Activated T-helper 1 cell treated with Interleukin-2 at 50 U/mL for 16 hours (primary cell): ENCODE measurements around the gene UPK3BL1.
"Not testable (repeated sequence)": the region's sequence is repeated elsewhere in the genome, so short reads cannot be mapped to it uniquely, and the experiment has no call there.

Experiments used
- DNase-seq: peaks from one replicate; pipeline ENCODE4 v3.0.0-alpha.2; 2020; ENCODE audit warnings: low read depth

Gene UPK3BL1, protein sequence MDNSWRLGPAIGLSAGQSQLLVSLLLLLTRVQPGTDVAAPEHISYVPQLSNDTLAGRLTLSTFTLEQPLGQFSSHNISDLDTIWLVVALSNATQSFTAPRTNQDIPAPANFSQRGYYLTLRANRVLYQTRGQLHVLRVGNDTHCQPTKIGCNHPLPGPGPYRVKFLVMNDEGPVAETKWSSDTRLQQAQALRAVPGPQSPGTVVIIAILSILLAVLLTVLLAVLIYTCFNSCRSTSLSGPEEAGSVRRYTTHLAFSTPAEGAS

GRCh38 chr7:102642691-102643090 is at the start of gene UPK3BL1:
Gene UPK3BL1 (minus strand): TSS chr7:102642791. CDS start chr7:102642741, 50 bp downstream.
- not testable (repeated sequence) for DNase-seq

DNA sequence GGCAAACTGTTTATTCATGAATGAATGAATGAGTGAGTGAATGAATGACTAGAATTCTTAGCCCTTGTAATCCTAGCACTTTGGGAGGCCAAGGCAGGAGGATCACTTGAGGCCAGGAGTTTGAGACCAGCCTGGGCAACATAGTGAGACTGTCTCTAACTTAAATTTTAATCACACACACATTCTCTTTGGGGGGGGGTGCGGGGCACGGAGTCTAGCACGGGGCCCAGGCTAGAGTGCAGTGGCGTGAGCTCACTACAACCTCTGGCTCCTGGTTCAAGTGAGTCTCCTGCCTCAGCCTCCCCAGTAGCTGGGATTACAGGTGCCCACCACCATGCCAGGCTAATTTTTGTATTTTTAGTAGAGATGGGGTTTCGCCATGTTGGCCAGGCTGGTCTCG is 48.0 kb upstream of the UPK3BL1 start:
- not testable (repeated sequence) for DNase-seq

DNA sequence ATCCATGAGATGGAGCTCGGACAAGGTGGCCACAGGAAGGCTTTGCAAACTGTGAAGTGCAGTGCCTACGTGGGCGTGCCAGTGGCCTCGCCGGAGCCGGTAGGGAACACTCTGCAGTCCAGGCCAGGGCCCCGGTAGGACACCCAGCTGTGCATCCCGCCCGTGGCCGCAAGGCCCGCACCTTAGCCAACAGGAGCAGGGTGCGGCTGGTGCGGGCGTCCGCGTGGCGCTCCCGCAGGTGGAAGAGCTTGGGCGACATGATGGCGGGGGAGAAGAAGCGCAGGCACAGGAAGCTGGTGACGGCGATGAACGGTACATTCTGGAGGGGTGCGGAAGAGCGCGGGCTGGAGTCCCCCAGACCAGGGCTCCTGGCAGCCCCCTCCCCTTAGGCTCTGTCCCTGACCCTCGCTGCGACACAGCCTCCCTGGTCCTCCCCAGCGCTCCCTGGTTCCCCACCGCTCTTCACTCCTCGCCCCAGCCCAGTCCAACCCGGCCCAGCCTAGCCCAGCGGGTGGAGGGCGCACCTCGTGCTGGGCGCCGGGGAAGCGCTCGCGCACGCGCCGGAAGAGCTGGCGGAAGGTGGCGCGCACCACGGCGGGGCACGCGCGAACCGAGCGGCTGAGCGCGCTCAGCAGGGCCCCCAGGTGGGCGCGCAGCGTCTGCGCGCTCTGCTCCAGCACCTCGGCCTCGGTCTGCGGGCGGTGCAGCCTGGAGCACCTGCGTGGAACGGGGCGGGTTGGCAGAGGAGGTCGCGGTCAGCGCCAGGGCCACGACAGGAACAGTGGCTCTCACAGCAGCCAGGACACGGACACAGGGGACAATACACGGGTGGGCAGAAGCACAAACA is 47.1 kb upstream of the UPK3BL1 start:
- DNase-seq: not testable (repeated sequence)

- DNase-seq: not testable (repeated sequence)
Measured at GRCh38 chr7:102688299-102689036, 45.9 kb upstream of the UPK3BL1 start.

- DNase-seq: not testable (repeated sequence)
Measured at GRCh38 chr7:102682560-102682959, 40.0 kb upstream of the UPK3BL1 start.

DNA sequence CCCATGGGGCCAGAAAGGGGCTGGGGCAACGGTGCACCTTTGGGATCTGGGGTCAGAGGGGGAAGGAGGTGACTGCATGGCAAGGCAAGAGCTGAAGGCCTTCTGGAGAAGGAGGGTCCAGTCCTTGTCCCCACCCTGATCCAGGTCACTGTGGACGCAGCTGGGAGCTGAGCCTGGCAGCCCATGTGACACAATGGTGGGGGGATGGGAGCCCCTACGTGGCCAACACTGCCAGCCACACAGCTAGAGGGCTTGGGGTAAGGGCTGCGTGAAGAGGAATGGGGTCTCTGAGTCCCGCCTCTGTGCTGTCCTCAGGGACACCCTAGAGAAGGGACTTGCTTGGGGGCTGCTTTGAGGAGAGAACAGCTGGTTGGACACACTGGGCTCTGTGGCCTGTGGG is 38.2 kb upstream of the UPK3BL1 start:
- not testable (repeated sequence) for DNase-seq

GRCh38 chr7:102675545-102675944 is 33.0 kb upstream of the UPK3BL1 start:
- DNase-seq: not testable (repeated sequence)

- not testable (repeated sequence) for DNase-seq
Measured at GRCh38 chr7:102673447-102674067, 31.0 kb upstream of the UPK3BL1 start.

- not testable (repeated sequence) for DNase-seq
Measured at GRCh38 chr7:102671956-102672307, 29.3 kb upstream of the UPK3BL1 start.

- DNase-seq: not testable (repeated sequence)
Measured at GRCh38 chr7:102671166-102671955, 28.8 kb upstream of the UPK3BL1 start, which contains the start of gene POLR2J2. Gene POLR2J2 (minus strand): TSS chr7:102671663. CDS start chr7:102671601, 62 bp downstream.

GRCh38 chr7:102667523-102667922 is 24.9 kb upstream of the UPK3BL1 start:
- DNase-seq: not testable (repeated sequence)

GRCh38 chr7:102666850-102667249 is 24.3 kb upstream of the UPK3BL1 start:
- not testable (repeated sequence) for DNase-seq

DNA sequence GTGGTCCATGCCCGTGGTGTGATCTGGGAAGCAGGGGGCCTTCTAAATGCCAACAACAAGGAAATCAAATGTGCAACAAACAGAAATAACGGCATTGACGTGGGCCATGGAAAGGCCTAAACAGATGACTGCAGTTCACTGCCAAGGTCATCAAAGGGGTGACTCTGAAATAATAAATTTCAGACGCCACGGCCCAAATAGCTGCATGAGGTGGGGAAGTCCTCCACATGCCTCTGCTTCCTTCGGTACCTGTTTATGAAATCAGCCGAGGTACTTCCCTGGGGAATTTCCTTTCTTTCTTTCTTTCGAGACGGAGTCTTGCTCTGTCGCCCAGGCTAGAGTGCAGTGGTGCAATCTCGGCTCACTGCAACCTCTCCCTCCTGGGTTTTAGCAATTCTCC is 22.2 kb upstream of the UPK3BL1 start:
- not testable (repeated sequence) for DNase-seq

GRCh38 chr7:102649924-102650323 is 7.3 kb upstream of the UPK3BL1 start, which contains the start of gene SPDYE2B:
Gene SPDYE2B (plus strand): TSS chr7:102650319. CDS start chr7:102652349, 2,030 bp downstream.
- DNase-seq: not testable (repeated sequence)

DNA sequence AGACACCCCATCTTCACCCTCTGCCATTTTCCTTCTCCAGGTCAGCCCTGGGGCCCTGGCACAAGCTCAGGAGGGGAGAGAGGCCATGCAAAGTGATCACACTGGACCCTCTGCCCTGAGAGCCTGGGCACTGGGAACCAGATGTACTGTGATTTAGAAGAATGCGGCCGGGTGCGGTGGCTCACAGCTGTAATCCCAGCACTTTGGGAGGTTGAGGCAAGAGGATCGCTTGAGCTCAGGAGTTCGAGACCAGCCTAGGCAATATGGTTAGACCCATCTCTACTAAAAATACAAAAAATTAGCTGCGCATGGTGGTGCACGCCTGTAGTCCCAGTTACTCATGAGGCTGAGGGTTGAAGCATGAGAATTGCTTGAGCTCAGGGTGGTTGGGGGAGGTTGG is 5.2 kb upstream of the UPK3BL1 start:
- not testable (repeated sequence) for DNase-seq

DNA sequence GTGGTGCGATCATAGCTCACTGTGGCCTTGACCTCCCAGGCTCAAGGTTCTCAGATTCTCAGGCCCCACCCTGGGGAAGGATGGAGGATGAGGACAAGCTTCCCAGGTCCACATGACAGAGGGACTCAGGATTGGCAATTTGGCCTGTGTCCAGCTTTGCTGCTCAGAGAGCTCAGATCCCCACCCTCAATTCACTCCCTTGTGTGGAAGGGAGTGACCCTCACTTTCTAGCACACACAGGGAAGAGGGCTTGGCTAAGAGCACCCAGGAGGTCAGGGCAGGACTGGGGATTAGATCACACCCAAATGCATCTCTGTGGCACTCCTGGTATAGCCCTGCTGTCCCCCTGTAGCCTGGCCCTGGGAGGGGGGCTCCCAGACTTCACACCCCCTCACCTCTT is 813 bp upstream of the UPK3BL1 start:
- not testable (repeated sequence) for DNase-seq

GRCh38 chr7:102638848-102639247 is 3.7 kb downstream of the UPK3BL1 start:
- not testable (repeated sequence) for DNase-seq

GRCh38 chr7:102636956-102637355 is 5.6 kb downstream of the UPK3BL1 start:
- not testable (repeated sequence) for DNase-seq

GRCh38 chr7:102635354-102635753 is 7.2 kb downstream of the UPK3BL1 start:
- DNase-seq: not testable (repeated sequence)

GRCh38 chr7:102634299-102634698 is 8.3 kb downstream of the UPK3BL1 start:
- not testable (repeated sequence) for DNase-seq

DNA sequence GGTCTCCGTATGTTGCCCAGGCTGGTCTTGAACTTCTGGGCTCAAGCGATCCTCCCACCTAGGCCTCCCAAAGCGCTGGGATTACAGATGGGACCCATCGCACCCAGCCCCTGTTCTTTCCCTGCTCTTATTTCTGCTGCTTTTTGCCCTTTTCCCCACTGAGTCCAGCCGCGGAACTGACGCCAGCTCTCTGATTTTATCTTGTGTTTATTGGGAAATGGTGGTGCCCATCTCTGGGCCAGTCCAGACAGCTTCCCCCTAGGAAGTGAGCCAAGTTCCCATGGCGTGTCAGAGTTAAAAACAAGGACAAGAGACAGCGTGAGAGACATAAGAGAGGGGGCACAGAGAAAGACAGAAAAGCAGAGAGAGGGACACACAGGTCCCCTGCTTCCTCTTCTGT is 12.0 kb downstream of the UPK3BL1 start:
- not testable (repeated sequence) for DNase-seq
